ENCODE measurements around the gene UEVLD.

UEVLD gene

DNA sequence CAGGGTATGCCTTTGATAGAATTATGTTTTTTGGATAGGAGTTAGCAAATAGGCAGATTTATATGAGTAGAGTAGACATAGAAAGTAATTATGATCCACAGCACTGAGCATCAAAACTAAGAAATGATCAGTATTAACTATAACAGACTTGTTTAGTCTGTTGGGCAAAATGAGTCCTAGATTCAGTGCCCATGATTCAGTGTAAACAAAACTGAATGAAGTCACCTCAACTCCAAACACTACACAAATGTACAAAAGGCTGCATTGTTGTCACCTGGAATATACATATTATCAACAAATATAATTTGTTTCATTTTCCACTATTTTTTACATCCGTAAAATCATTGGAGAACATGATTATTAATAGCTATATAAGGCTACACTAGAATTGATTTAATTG, 6.7 kb downstream of the UEVLD start:
- Histone ChIP-seq H3K4me1 (ENCODE audit: control insufficient read depth, insufficient read depth, low read length) (no peaks in the 10 kb centered on the region), H3K27me3 (ENCODE audit: control insufficient read depth, insufficient read depth, low read length) (no peaks in the 10 kb centered on the region), H3K36me3 (ENCODE audit: control insufficient read depth, insufficient read depth, low read length) (no peaks in the 10 kb centered on the region), H3K27ac (ENCODE audit: low read length) (no peak overlapping the region), H3K9me3 (ENCODE audit: control insufficient read depth, insufficient read depth, low read length) (no peaks in the 10 kb centered on the region), H3K4me3 (ENCODE audit: low read length) (no peak overlapping the region)
- no CpG with 5 or more reads among the region's 1 CpG for WGBS (ENCODE audit: insufficient coverage, insufficient read length)
- no peak for DNase-seq (ENCODE audit: low read depth, low spot score)

DNA sequence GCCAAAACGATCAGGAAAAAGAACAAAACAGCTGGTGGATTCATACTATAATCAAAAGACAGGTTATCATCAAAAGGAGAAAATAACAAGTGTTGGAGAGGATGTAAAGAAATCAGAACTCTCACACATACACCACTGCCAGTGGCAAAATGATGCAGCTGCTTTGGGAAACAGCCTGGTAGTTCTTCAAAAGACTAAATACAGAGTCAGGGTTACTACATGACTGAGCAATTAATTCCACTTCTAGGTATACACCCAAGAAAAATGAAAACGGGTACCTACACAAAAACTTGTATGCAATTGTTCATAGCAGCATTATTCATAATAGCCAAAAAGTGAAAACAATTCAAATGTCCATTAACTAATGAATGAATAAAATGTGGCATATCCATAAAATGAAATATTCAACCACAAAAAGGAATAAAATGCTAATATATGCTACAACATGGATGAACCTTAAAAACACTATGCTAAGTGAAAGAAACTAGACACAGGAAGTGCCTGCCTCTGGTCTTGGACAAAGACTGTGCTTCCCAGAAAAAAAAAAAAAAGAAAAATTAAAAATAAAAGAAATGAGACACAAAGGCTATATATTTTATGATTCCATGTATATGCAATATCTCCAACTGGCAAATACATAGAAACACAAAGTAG, 8.3 kb downstream of the UEVLD start:
- Histone ChIP-seq H3K36me3 (ENCODE audit: control insufficient read depth, insufficient read depth, low read length) (no peaks in the 10 kb centered on the region), H3K27me3 (ENCODE audit: control insufficient read depth, insufficient read depth, low read length) (no peaks in the 10 kb centered on the region), H3K27ac (ENCODE audit: low read length) (no peak overlapping the region), H3K9me3 (ENCODE audit: control insufficient read depth, insufficient read depth, low read length) (no peaks in the 10 kb centered on the region), H3K4me1 (ENCODE audit: control insufficient read depth, insufficient read depth, low read length) (no peaks in the 10 kb centered on the region), H3K4me3 (ENCODE audit: low read length) (no peak overlapping the region)
- no peak for DNase-seq (ENCODE audit: low read depth, low spot score)
- no CpG with 5 or more reads among the region's 2 CpGs for WGBS (ENCODE audit: insufficient coverage, insufficient read length)

DNA sequence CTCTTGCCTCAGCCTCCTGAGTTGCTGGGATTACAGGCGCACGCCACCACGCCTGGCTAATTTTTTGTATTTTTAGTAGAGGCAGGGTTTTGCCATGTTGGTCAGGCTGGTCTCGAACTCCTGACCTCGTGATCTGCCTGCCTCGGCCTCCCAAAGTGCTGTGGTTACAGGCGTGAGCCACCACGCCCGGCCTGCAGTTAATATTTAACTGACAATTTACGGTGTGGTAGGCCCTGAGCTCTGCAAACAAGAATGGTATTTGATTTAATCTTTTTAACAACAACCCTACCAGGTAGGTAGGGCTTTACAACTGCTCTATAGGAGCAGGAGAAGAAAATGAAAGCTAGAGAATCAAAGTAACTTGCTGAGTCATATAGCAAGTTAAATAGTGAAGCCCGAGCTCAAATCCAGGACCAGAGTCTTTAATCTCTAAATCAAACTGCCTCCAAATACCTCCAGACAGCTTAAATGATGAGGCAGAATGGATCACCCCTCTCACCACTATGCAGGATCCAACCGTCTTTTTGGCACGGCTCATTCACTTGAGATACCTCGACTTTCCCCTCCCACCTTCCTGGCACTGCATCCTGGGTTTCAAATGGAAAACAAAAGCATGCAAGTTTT, 9.4 kb downstream of the UEVLD start:
- Histone ChIP-seq H3K27ac (ENCODE audit: low read length) (no peak overlapping the region), H3K27me3 (ENCODE audit: control insufficient read depth, insufficient read depth, low read length) (no peaks in the 10 kb centered on the region), H3K9me3 (ENCODE audit: control insufficient read depth, insufficient read depth, low read length) (no peaks in the 10 kb centered on the region), H3K4me3 (ENCODE audit: low read length) (no peak overlapping the region), H3K4me1 (ENCODE audit: control insufficient read depth, insufficient read depth, low read length) (no peaks in the 10 kb centered on the region), H3K36me3 (ENCODE audit: control insufficient read depth, insufficient read depth, low read length) (no peaks in the 10 kb centered on the region)
- no CpG with 5 or more reads among the region's 14 CpGs for WGBS (ENCODE audit: insufficient coverage, insufficient read length)
- no peak for DNase-seq (ENCODE audit: low read depth, low spot score)

DNA sequence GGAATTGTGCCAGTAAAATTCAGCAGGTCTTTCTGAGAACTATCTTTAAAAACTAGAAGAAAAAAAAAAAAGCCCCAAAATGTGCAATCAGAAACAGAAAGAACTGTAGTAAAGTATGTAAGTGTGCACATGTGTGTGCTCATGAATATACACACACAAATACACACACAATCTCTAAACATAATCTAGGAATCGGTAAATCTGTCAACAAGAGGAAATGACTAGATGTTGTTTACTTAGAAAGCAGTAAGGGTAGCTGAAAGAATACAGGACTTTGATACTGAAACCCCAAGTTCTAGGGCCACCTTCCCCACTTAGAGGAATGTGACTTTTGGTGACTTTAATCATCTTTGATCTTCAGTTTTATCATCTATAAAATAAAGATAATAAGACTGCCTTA, 13.2 kb downstream of the UEVLD start:
- 0 out of 2 replicates have a peak, but pooled peaks cover 2% of the 10 kb centered on the region for H3K36me3 ChIP-seq (ENCODE audit: control insufficient read depth, insufficient read depth, low read length)
- no peak for DNase-seq (ENCODE audit: low read depth, low spot score)
- WGBS (ENCODE audit: insufficient coverage, insufficient read length), result no CpG with 5 or more reads among the region's 1 CpG

GRCh38 chr11:18567081-18567480, 21.5 kb downstream of the UEVLD start:
- no peaks in the 10 kb centered on the region for H3K36me3 ChIP-seq (ENCODE audit: control insufficient read depth, insufficient read depth, low read length)
- no peak overlapping the region for H3K4me3 ChIP-seq (ENCODE audit: low read length)
- H3K27me3 ChIP-seq (ENCODE audit: control insufficient read depth, insufficient read depth, low read length), result no peaks in the 10 kb centered on the region
- H3K27ac ChIP-seq (ENCODE audit: low read length), result no peak overlapping the region
- DNase-seq (ENCODE audit: low read depth, low spot score), result no peak
- WGBS (ENCODE audit: insufficient coverage, insufficient read length), result no CpG with 5 or more reads among the region's 3 CpGs
- H3K4me1 ChIP-seq (ENCODE audit: control insufficient read depth, insufficient read depth, low read length), result no peaks in the 10 kb centered on the region
- no peaks in the 10 kb centered on the region for H3K9me3 ChIP-seq (ENCODE audit: control insufficient read depth, insufficient read depth, low read length)

More for the DNA sequence above, 13.2 kb downstream of the UEVLD start:
- Histone ChIP-seq H3K4me3 (ENCODE audit: low read length) (no peak overlapping the region), H3K9me3 (ENCODE audit: control insufficient read depth, insufficient read depth, low read length) (no peaks in the 10 kb centered on the region), H3K27ac (ENCODE audit: low read length) (no peak overlapping the region), H3K27me3 (ENCODE audit: control insufficient read depth, insufficient read depth, low read length) (no peaks in the 10 kb centered on the region), H3K4me1 (ENCODE audit: control insufficient read depth, insufficient read depth, low read length) (no peaks in the 10 kb centered on the region)

GRCh38 chr11:18566406-18566805, 22.1 kb downstream of the UEVLD start:
- Histone ChIP-seq H3K36me3 (ENCODE audit: control insufficient read depth, insufficient read depth, low read length) (no peaks in the 10 kb centered on the region), H3K4me1 (ENCODE audit: control insufficient read depth, insufficient read depth, low read length) (no peaks in the 10 kb centered on the region), H3K27ac (ENCODE audit: low read length) (no peak overlapping the region), H3K4me3 (ENCODE audit: low read length) (no peak overlapping the region), H3K9me3 (ENCODE audit: control insufficient read depth, insufficient read depth, low read length) (no peaks in the 10 kb centered on the region), H3K27me3 (ENCODE audit: control insufficient read depth, insufficient read depth, low read length) (no peaks in the 10 kb centered on the region)
- no peak for DNase-seq (ENCODE audit: low read depth, low spot score)

GRCh38 chr11:18564149-18564548, 24.4 kb downstream of the UEVLD start:
- H3K27me3 ChIP-seq (ENCODE audit: control insufficient read depth, insufficient read depth, low read length), result no peaks in the 10 kb centered on the region
- H3K9me3 ChIP-seq (ENCODE audit: control insufficient read depth, insufficient read depth, low read length), result no peaks in the 10 kb centered on the region
- DNase-seq (ENCODE audit: low read depth, low spot score), result no peak
- H3K4me1 ChIP-seq (ENCODE audit: control insufficient read depth, insufficient read depth, low read length), result no peaks in the 10 kb centered on the region
- H3K36me3 ChIP-seq (ENCODE audit: control insufficient read depth, insufficient read depth, low read length), result no peaks in the 10 kb centered on the region
- no peak overlapping the region for H3K27ac ChIP-seq (ENCODE audit: low read length)
- H3K4me3 ChIP-seq (ENCODE audit: low read length), result no peak overlapping the region

- Histone ChIP-seq H3K4me1 (ENCODE audit: control insufficient read depth, insufficient read depth, low read length) (no peaks in the 10 kb centered on the region), H3K9me3 (ENCODE audit: control insufficient read depth, insufficient read depth, low read length) (no peaks in the 10 kb centered on the region), H3K4me3 (ENCODE audit: low read length) (no peak overlapping the region), H3K27ac (ENCODE audit: low read length) (no peak overlapping the region), H3K36me3 (ENCODE audit: control insufficient read depth, insufficient read depth, low read length) (no peaks in the 10 kb centered on the region), H3K27me3 (ENCODE audit: control insufficient read depth, insufficient read depth, low read length) (no peaks in the 10 kb centered on the region)
- DNase-seq (ENCODE audit: low read depth, low spot score), result no peak
- WGBS (ENCODE audit: insufficient coverage, insufficient read length), result no CpG with 5 or more reads among the region's 2 CpGs
Observed at GRCh38 chr11:18563090-18563730, 25.3 kb downstream of the UEVLD start.

GRCh38 chr11:18548001-18548400, 40.5 kb downstream of the UEVLD start:
- DNase-seq (ENCODE audit: low read depth, low spot score), result no peak
- peaks cover 3% of the 10 kb centered on the region; the same call in 1 of the 2 replicates for H3K36me3 ChIP-seq (ENCODE audit: control insufficient read depth, insufficient read depth, low read length)
- no CpG with 5 or more reads among the region's 2 CpGs for WGBS (ENCODE audit: insufficient coverage, insufficient read length)

GRCh38 chr11:18540207-18541009, 48.1 kb downstream of the UEVLD start:
- no peak overlapping the region for H3K4me3 ChIP-seq (ENCODE audit: low read length)
- no peaks in the 10 kb centered on the region for H3K4me1 ChIP-seq (ENCODE audit: control insufficient read depth, insufficient read depth, low read length)
- no peak overlapping the region for H3K27ac ChIP-seq (ENCODE audit: low read length)
- no peaks in the 10 kb centered on the region for H3K9me3 ChIP-seq (ENCODE audit: control insufficient read depth, insufficient read depth, low read length)
- WGBS (ENCODE audit: insufficient coverage, insufficient read length), result no CpG with 5 or more reads among the region's 1 CpG
- DNase-seq (ENCODE audit: low read depth, low spot score), result no peak
- H3K36me3 ChIP-seq (ENCODE audit: control insufficient read depth, insufficient read depth, low read length), result peaks cover 3% of the 10 kb centered on the region; the same call in 1 of the 2 replicates
- no peaks in the 10 kb centered on the region for H3K27me3 ChIP-seq (ENCODE audit: control insufficient read depth, insufficient read depth, low read length)

More at GRCh38 chr11:18548001-18548400, 40.5 kb downstream of the UEVLD start:
- Histone ChIP-seq H3K9me3 (ENCODE audit: control insufficient read depth, insufficient read depth, low read length) (no peaks in the 10 kb centered on the region), H3K4me3 (ENCODE audit: low read length) (no peak overlapping the region), H3K4me1 (ENCODE audit: control insufficient read depth, insufficient read depth, low read length) (no peaks in the 10 kb centered on the region), H3K27me3 (ENCODE audit: control insufficient read depth, insufficient read depth, low read length) (no peaks in the 10 kb centered on the region), H3K27ac (ENCODE audit: low read length) (no peak overlapping the region)
